ENCODE measurements around the gene NEK7. TPM values are rescaled to one million over a fixed set of nuclear protein-coding genes. Genes with fewer than 3 reads are reported as not detected.

The NEK7 gene
- 8.1 and 14.9 TPM in 2 replicates for total RNA-seq (2014; rRNA removed; shearing (Covaris generic))
- 22.1 and 25.6 TPM in 2 replicates for total RNA-seq (2022)
- Bru-seq, nascent RNA, result percentile 77 among the genes with signal in this experiment
- percentile 56 among the genes with signal in this experiment for BruChase-seq, experiment 1, labeled RNA remaining after a 6-hour chase
- BruChase-seq, experiment 2, labeled RNA remaining after a 2-hour chase, result percentile 61 among the genes with signal in this experiment
- long read RNA-seq, full-length matches to known transcripts, result 39 of 46 reads
- long read RNA-seq, partial matches to known transcripts, result 1 of 46 reads
- long read RNA-seq, other reads (novel, unspliced or antisense), result 6 of 46 reads

DNA sequence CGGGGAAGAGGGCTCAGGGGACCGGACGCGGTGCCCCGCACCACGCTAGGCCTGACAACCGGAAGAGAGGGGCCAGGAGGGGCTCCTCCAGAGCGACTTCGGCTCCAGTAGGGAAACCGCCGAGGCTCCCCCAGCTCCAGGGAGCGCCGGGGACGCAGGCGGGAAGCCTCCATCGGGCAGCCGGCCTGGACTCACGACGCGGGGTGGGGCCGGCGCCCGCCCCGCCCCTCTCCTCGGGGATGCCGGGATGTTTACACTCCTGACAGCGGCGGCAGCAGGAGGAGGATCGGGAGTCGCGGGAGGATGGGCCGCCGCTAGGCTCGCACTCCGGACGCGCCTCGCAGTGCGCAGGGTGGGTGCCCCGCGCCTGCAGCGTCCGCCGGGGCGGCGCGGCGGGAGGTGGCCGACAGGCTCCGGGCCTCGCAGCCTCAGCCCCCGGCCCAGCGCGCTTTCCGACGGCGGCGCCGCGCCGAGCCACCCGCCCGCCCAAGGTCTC is at the start of gene NEK7:
Gene NEK7 (plus strand): TSS at position 254 of the 496 bp plus-strand sequence. CDS start 75,583 bp downstream, outside the sequence.
- Histone ChIP-seq H3K79me2 (ENCODE audit: insufficient read depth, low read depth, low read length) (peaks cover 38% of the 10 kb centered on the region), H3K27ac (ENCODE audit: low read depth, low read length, poor library complexity, severe bottlenecking) (peak within 1 kb of the TSS; percentile 70), H3K9me2 (ENCODE audit: insufficient read depth, low read length) (no peaks in the 10 kb centered on the region), H3K9me3 (ENCODE audit: low read length) (no peaks in the 10 kb centered on the region), H3K4me2 (ENCODE audit: low read length) (peak within 1 kb of the TSS; percentile 96), H3K4me1 (ENCODE audit: insufficient read depth, low read length, poor library complexity, severe bottlenecking) (peaks cover 25% of the 10 kb centered on the region), H2AFZ (ENCODE audit: low read length) (peak within 1 kb of the TSS; percentile 87), H4K20me1 (ENCODE audit: insufficient read depth, low read length) (no peaks in the 10 kb centered on the region), H3K36me3 (ENCODE audit: insufficient read depth, low read length) (no peaks in the 10 kb centered on the region), H3K4me3 (ENCODE audit: low read depth, low read length, poor library complexity, severe bottlenecking) (peak within 1 kb of the TSS; percentile 97)
- BruUV-seq (replicated peaks), result no TSS peak
- no peak for TF ChIP-seq EZH2phosphoT487 (IDR thresholded peaks at IDR 0.05; ENCODE audit: borderline replicate concordance, low read depth, low read length)
- TF ChIP-seq, protein P1, sequence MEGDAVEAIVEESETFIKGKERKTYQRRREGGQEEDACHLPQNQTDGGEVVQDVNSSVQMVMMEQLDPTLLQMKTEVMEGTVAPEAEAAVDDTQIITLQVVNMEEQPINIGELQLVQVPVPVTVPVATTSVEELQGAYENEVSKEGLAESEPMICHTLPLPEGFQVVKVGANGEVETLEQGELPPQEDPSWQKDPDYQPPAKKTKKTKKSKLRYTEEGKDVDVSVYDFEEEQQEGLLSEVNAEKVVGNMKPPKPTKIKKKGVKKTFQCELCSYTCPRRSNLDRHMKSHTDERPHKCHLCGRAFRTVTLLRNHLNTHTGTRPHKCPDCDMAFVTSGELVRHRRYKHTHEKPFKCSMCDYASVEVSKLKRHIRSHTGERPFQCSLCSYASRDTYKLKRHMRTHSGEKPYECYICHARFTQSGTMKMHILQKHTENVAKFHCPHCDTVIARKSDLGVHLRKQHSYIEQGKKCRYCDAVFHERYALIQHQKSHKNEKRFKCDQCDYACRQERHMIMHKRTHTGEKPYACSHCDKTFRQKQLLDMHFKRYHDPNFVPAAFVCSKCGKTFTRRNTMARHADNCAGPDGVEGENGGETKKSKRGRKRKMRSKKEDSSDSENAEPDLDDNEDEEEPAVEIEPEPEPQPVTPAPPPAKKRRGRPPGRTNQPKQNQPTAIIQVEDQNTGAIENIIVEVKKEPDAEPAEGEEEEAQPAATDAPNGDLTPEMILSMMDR (conservative IDR thresholded peaks at IDR 0.05; ENCODE audit: low read length), result no peak
- ChIA-PET POLR2A (interaction anchor here (1.1 kb wide), 1 partner anchor 12 kb away, joined by 3 read pairs; no protein-coding TSS in a partner anchor), CTCF (ENCODE audit: unreplicated experiment) (interaction anchor here (0.9 kb wide), 1 partner anchor 9 kb away, joined by 4 read pairs; no protein-coding TSS in a partner anchor)
- DNase-seq (ENCODE audit: low spot score), result peak; percentile 74
- intact Hi-C loops (cut with micrococcal nuclease; ENCODE audit: unreplicated experiment), result loop anchor here (2.0 to 5.0 kb wide), 5 partner anchors 254 to 781 kb away; partner anchors contain the start of gene C1orf53

DNA sequence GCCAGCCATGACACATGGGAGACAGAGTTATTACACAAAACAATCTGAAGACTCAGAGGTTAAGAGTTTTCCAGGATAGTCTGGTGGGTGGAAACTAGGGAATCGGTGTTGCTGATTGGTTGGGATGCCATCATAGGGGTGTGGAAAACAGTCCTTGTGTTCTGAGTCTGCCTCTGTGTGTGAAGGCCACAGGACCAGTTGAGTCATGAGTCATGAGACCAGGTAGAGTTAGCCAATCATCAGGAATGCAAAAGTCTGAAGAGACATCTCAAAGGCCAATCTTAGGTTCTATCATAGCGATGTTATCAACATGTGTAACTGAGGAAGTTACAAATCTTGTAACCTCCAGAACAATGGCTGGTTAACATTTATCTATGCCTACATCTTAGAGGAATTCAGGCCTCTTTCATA is 49.7 kb upstream of the NEK7 start:
- no peak overlapping the region for H3K27ac ChIP-seq (ENCODE audit: low read depth, low read length, poor library complexity, severe bottlenecking)
- no peaks in the 10 kb centered on the region for H3K9me3 ChIP-seq (ENCODE audit: low read length)
- DNase-seq (ENCODE audit: low spot score), result no peak
- ChIA-PET POLR2A (no interaction called here), CTCF (ENCODE audit: unreplicated experiment) (no interaction called here)
- H4K20me1 ChIP-seq (ENCODE audit: insufficient read depth, low read length), result no peaks in the 10 kb centered on the region
- no peak overlapping the region for H3K4me3 ChIP-seq (ENCODE audit: low read depth, low read length, poor library complexity, severe bottlenecking)
- no peak overlapping the region for H2AFZ ChIP-seq (ENCODE audit: low read length)
- BruUV-seq (replicated peaks), result no TSS peak
- intact Hi-C loops (cut with micrococcal nuclease; ENCODE audit: unreplicated experiment), result no loop called here
- H3K79me2 ChIP-seq (ENCODE audit: insufficient read depth, low read depth, low read length), result no peaks in the 10 kb centered on the region
- H3K9me2 ChIP-seq (ENCODE audit: insufficient read depth, low read length), result no peaks in the 10 kb centered on the region
- no peaks in the 10 kb centered on the region for H3K4me1 ChIP-seq (ENCODE audit: insufficient read depth, low read length, poor library complexity, severe bottlenecking)
- TF ChIP-seq, protein P1 (conservative IDR thresholded peaks at IDR 0.05; ENCODE audit: low read length), result no peak
- TF ChIP-seq EZH2phosphoT487 (IDR thresholded peaks at IDR 0.05; ENCODE audit: borderline replicate concordance, low read depth, low read length), result no peak
- no peaks in the 10 kb centered on the region for H3K36me3 ChIP-seq (ENCODE audit: insufficient read depth, low read length)
- H3K4me2 ChIP-seq (ENCODE audit: low read length), result no peak overlapping the region

All from OCI-LY7 (cell line).